ENCODE data around the gene DMD. TPM values are rescaled to one million over a fixed set of nuclear protein-coding genes. Genes with fewer than 3 reads are reported as not detected.

The DMD gene
- total RNA-seq, 1 experiment from 2014 or later = 2.2 TPM

- ChIA-PET CTCF (no interaction called here), POLR2A (no interaction called here)
- Histone ChIP-seq H3K27ac (ENCODE audit: low read length) (no peak overlapping the region), H3K9me3 (ENCODE audit: control insufficient read depth, insufficient read depth, low read depth, low read length) (no peaks in the 10 kb centered on the region), H3K27me3 (ENCODE audit: control insufficient read depth, insufficient read depth, low read length) (no peaks in the 10 kb centered on the region), H3K4me3 (ENCODE audit: low read depth in 2 of 2, low read length in 2 of 2) (no peak overlapping the region), H3K4me1 (ENCODE audit: control insufficient read depth, insufficient read depth, low read length) (no peaks in the 10 kb centered on the region), H3K36me3 (ENCODE audit: control insufficient read depth, insufficient read depth, low read length) (no peaks in the 10 kb centered on the region)
- intact Hi-C loops (cut with micrococcal nuclease; ENCODE audit: unreplicated experiment) = no loop called here
- DNase-seq (ENCODE audit: low read depth, low spot score) (no peak), ATAC-seq (no peak)
- in situ Hi-C loops (cut with HindIII; ENCODE audit: low pct_unique_long_range_greater_than_20kb, low sequenced_read_pairs) = no loop called here
- BruUV-seq (replicated peaks) = no TSS peak
- no peak for TF ChIP-seq REST (IDR thresholded peaks at IDR 0.05; ENCODE audit: insufficient read depth in 1 of 2, low read depth in 2 of 2, low read length in 1 of 2)
- TF ChIP-seq TCF7L2 (IDR thresholded peaks at IDR 0.05; ENCODE audit: low read depth, low read length) = no peak
- TF ChIP-seq CTCF (IDR thresholded peaks at IDR 0.05) = no peak
- TF ChIP-seq SIN3A (IDR thresholded peaks at IDR 0.05; ENCODE audit: borderline replicate concordance, insufficient read depth, low read depth, low read length) = no peak
- TF ChIP-seq POLR2AphosphoS5 (IDR thresholded peaks at IDR 0.05; ENCODE audit: low read depth, low read length) = no peak
Observed at GRCh38 chrX:32048285-32048684, 1163.1 kb downstream of the DMD start.

- no peaks in the 10 kb centered on the region for H3K27me3 ChIP-seq (ENCODE audit: control insufficient read depth, insufficient read depth, low read length)
- no peak overlapping the region for H3K4me3 ChIP-seq (ENCODE audit: low read depth in 2 of 2, low read length in 2 of 2)
- ATAC-seq = no peak
- H3K9me3 ChIP-seq (ENCODE audit: control insufficient read depth, insufficient read depth, low read depth, low read length) = no peaks in the 10 kb centered on the region
- TF ChIP-seq POLR2AphosphoS5 (IDR thresholded peaks at IDR 0.05; ENCODE audit: low read depth, low read length) (no peak), SIN3A (IDR thresholded peaks at IDR 0.05; ENCODE audit: borderline replicate concordance, insufficient read depth, low read depth, low read length) (no peak), CTCF (IDR thresholded peaks at IDR 0.05) (no peak), TCF7L2 (IDR thresholded peaks at IDR 0.05; ENCODE audit: low read depth, low read length) (no peak), REST (IDR thresholded peaks at IDR 0.05; ENCODE audit: insufficient read depth in 1 of 2, low read depth in 2 of 2, low read length in 1 of 2) (no peak)
- H3K4me1 ChIP-seq (ENCODE audit: control insufficient read depth, insufficient read depth, low read length) = no peaks in the 10 kb centered on the region
- H3K36me3 ChIP-seq (ENCODE audit: control insufficient read depth, insufficient read depth, low read length) = no peaks in the 10 kb centered on the region
- DNase-seq (ENCODE audit: low read depth, low spot score) = no peak
- ChIA-PET POLR2A (no interaction called here), CTCF (no interaction called here)
- H3K27ac ChIP-seq (ENCODE audit: low read length) = no peak overlapping the region
- no TSS peak for BruUV-seq (replicated peaks)
- intact Hi-C loops (cut with micrococcal nuclease; ENCODE audit: unreplicated experiment) (no loop called here), in situ Hi-C loops (cut with HindIII; ENCODE audit: low pct_unique_long_range_greater_than_20kb, low sequenced_read_pairs) (no loop called here)
Observed at GRCh38 chrX:32045149-32045548, 1166.2 kb downstream of the DMD start.

Data from Panc1 (cell line).